HG03575 (cell line): Measurements from ENCODE around the gene NTRK3.
"Not testable (repeated sequence)": the region's sequence is repeated elsewhere in the genome, so short reads cannot be mapped to it uniquely, and the experiment has no call there.

Experiments used
- ATAC-seq: cut with Tn5 transposase; IDR thresholded peaks from one replicate; pipeline ENCODE4 v1.9.1; 2021; ENCODE audit not compliant: unreplicated experiment, insufficient number of reproducible peaks, low FRiP score; ENCODE audit errors: extremely low read depth

NTRK3 gene

GRCh38 chr15:87835830-87836229 is 420.7 kb downstream of the NTRK3 start:
- not testable (repeated sequence) for ATAC-seq

DNA sequence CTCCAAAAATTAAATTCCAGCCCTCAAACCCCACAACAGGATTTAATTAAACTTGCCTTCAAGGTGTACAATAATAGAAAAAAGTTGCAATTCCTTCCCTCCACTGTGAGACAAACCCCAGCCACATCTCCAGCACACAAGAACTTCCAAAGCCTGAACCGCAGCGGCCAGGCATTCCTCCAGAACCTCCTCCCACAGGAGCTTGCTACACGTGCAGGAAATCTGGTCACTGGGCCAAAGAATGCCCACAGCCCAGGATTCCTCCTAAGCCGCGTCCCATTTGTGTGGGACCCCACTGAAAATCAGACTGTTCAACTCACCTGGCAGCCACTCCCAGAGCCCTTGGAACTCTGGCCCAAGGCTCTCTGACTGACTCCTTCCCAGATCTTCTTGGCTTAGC is 423.2 kb downstream of the NTRK3 start:
- not testable (repeated sequence) for ATAC-seq

DNA sequence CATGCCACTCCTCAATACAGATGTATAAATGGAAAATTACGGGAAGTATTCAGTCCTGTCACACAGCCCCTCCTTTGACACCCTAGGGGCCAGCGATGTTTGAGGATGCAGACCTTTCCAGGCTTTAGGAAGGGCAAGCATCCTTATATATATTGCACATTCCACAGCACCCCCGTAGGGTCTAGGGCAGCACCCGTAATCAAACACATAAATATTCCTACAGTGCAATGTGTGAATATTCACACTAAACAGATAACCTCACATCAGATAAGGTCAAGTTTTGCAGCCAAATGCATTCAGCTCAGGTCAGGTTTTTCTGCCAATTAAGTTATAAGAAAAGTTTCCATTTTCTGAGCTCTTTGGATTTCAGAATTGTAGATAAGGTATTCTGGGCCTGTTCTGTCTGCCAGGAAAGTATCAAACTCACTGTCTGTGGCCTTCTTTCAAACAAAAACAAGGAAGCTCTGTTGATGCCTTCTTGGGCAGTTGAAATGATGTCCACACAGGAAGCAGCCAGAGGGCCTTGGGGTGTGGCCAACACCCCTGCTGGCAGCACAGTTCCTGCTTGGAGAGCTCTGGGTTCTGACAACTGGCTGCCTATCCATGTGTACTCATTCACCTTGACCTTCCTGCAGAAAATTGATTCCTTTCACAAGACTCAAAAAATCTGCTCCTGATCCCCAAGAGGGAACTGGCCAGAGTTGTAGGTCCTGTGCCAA is 427.0 kb downstream of the NTRK3 start:
- ATAC-seq, result no peak

DNA sequence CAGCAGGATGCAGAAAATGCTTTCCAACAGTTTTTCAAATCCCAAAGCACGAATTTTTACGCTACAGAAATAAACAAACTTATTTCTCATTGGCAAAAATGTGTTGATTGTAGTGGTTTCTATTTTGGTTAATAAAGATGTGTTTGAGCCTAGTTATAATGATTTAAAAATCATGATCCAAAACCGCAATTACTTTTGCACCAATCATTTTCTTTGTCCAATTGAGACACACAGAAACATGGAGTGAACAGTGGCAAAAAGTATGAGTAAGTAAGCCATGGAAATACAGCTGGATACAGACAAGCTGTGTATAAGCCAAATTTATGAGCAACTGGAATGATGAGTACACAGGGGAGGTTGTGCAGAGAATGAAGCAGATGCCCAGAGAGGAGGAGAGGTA is 427.9 kb downstream of the NTRK3 start:
- no peak for ATAC-seq

- no peak for ATAC-seq
These were observed 429.4 kb downstream of the NTRK3 start for GRCh38 chr15:87827131-87827530.

GRCh38 chr15:87826119-87826747 is 430.3 kb downstream of the NTRK3 start:
- no peak for ATAC-seq

- no peak for ATAC-seq
These were observed 437.8 kb downstream of the NTRK3 start for GRCh38 chr15:87818756-87819155.

DNA sequence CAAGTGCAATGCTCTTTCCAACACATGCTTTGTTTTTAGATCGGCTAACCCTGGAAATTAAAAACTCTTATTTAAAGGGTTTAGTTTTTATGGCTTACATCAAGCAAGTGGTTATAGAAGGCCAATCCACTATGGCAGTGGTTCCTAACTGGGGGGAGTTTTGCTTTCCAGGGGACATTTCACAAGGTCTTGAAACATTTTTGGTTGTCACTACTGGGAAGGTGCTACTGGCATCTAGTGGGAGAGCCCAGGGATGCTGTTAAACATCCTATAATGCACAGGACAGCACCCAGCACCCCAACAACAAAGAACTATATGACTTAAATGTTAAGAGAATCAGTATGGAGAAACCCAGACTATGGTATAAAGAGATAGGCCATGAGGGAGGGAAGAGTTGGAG is 439.0 kb downstream of the NTRK3 start:
- no peak for ATAC-seq

- ATAC-seq, result no peak
These were observed 439.7 kb downstream of the NTRK3 start for GRCh38 chr15:87816811-87817210.

- ATAC-seq, result no peak
These were observed 440.5 kb downstream of the NTRK3 start for GRCh38 chr15:87816016-87816415.
